ENCODE measurements around the gene ZNRF2.

ZNRF2 gene

GRCh38 chr7:30312178-30312577, 27.8 kb downstream of the ZNRF2 start:
- peak; percentile 20 for FAIRE-seq
- no peak for TF ChIP-seq POU2F2 (IDR thresholded peaks at IDR 0.05; ENCODE audit: low read depth, low read length)
- no peak for TF ChIP-seq POLR2AphosphoS5 (IDR thresholded peaks at IDR 0.05; ENCODE audit: low read depth, low read length)
- TF ChIP-seq SPI1 (IDR thresholded peaks at IDR 0.05; ENCODE audit: low read depth, low read length): no peak
- TF ChIP-seq TAF1 (IDR thresholded peaks at IDR 0.05; ENCODE audit: low read depth, low read length): no peak
- no peak for TF ChIP-seq PAX5 (IDR thresholded peaks at IDR 0.05; ENCODE audit: insufficient read depth, low read length, severe bottlenecking)
- TF ChIP-seq POLR2A (IDR thresholded peaks at IDR 0.05; ENCODE audit: low read depth, low read length): no peak
- no peak for DNase-seq (ENCODE audit: insufficient read length, low spot score)

- DNase-seq (ENCODE audit: insufficient read length, low spot score) (no peak), FAIRE-seq (peak; percentile 48)
- TF ChIP-seq SPI1 (IDR thresholded peaks at IDR 0.05; ENCODE audit: low read depth, low read length) (no peak), POLR2A (IDR thresholded peaks at IDR 0.05; ENCODE audit: low read depth, low read length) (no peak), PAX5 (IDR thresholded peaks at IDR 0.05; ENCODE audit: insufficient read depth, low read length, severe bottlenecking) (no peak)
These were observed 29.0 kb downstream of the ZNRF2 start for GRCh38 chr7:30313348-30313747.

GRCh38 chr7:30313793-30314192, 29.4 kb downstream of the ZNRF2 start:
- no peak for FAIRE-seq
- no peak for DNase-seq (ENCODE audit: insufficient read length, low spot score)
- no peak for TF ChIP-seq POLR2AphosphoS5 (IDR thresholded peaks at IDR 0.05; ENCODE audit: low read depth, low read length)
- no peak for TF ChIP-seq POLR2A (IDR thresholded peaks at IDR 0.05; ENCODE audit: low read depth, low read length)
- no peak for TF ChIP-seq POU2F2 (IDR thresholded peaks at IDR 0.05; ENCODE audit: low read depth, low read length)
- TF ChIP-seq PAX5 (IDR thresholded peaks at IDR 0.05; ENCODE audit: insufficient read depth, low read length, severe bottlenecking): no peak

- FAIRE-seq: no peak
- no peak for DNase-seq (ENCODE audit: insufficient read length, low spot score)
- TF ChIP-seq POLR2A (IDR thresholded peaks at IDR 0.05; ENCODE audit: low read depth, low read length) (no peak), SPI1 (IDR thresholded peaks at IDR 0.05; ENCODE audit: low read depth, low read length) (no peak), POU2F2 (IDR thresholded peaks at IDR 0.05; ENCODE audit: low read depth, low read length) (no peak), TAF1 (IDR thresholded peaks at IDR 0.05; ENCODE audit: low read depth, low read length) (no peak), POLR2AphosphoS5 (IDR thresholded peaks at IDR 0.05; ENCODE audit: low read depth, low read length) (no peak)
These were observed 31.2 kb downstream of the ZNRF2 start for GRCh38 chr7:30315589-30315988.

GRCh38 chr7:30320392-30320791, 36.0 kb downstream of the ZNRF2 start:
- TF ChIP-seq POLR2AphosphoS5 (IDR thresholded peaks at IDR 0.05; ENCODE audit: low read depth, low read length) (no peak), POLR2A (IDR thresholded peaks at IDR 0.05; ENCODE audit: low read depth, low read length) (no peak)
- peak; percentile 20 for FAIRE-seq
- no peak for DNase-seq (ENCODE audit: insufficient read length, low spot score)

- FAIRE-seq (no peak), DNase-seq (ENCODE audit: insufficient read length, low spot score) (no peak)
- TF ChIP-seq TAF1 (IDR thresholded peaks at IDR 0.05; ENCODE audit: low read depth, low read length): no peak
- TF ChIP-seq POLR2A (IDR thresholded peaks at IDR 0.05; ENCODE audit: low read depth, low read length): no peak
- TF ChIP-seq SPI1 (IDR thresholded peaks at IDR 0.05; ENCODE audit: low read depth, low read length): no peak
- no peak for TF ChIP-seq PAX5 (IDR thresholded peaks at IDR 0.05; ENCODE audit: insufficient read depth, low read length, severe bottlenecking)
- TF ChIP-seq POLR2AphosphoS5 (IDR thresholded peaks at IDR 0.05; ENCODE audit: low read depth, low read length): no peak
- no peak for TF ChIP-seq POU2F2 (IDR thresholded peaks at IDR 0.05; ENCODE audit: low read depth, low read length)
These were observed 36.9 kb downstream of the ZNRF2 start for GRCh38 chr7:30321089-30321881.

- TF ChIP-seq SPI1 (IDR thresholded peaks at IDR 0.05; ENCODE audit: low read depth, low read length): no peak
- no peak for TF ChIP-seq POLR2A (IDR thresholded peaks at IDR 0.05; ENCODE audit: low read depth, low read length)
- no peak for TF ChIP-seq PAX5 (IDR thresholded peaks at IDR 0.05; ENCODE audit: insufficient read depth, low read length, severe bottlenecking)
- no peak for TF ChIP-seq TAF1 (IDR thresholded peaks at IDR 0.05; ENCODE audit: low read depth, low read length)
- no peak for TF ChIP-seq POU2F2 (IDR thresholded peaks at IDR 0.05; ENCODE audit: low read depth, low read length)
- no peak for TF ChIP-seq POLR2AphosphoS5 (IDR thresholded peaks at IDR 0.05; ENCODE audit: low read depth, low read length)
- DNase-seq (ENCODE audit: insufficient read length, low spot score) (no peak), FAIRE-seq (no peak)
These were observed 37.4 kb downstream of the ZNRF2 start for GRCh38 chr7:30321882-30322192.

GRCh38 chr7:30322271-30323005, 38.0 kb downstream of the ZNRF2 start:
- FAIRE-seq (peak; percentile 89), DNase-seq (ENCODE audit: insufficient read length, low spot score) (no peak)
- TF ChIP-seq PAX5 (IDR thresholded peaks at IDR 0.05; ENCODE audit: insufficient read depth, low read length, severe bottlenecking) (no peak), POLR2A (IDR thresholded peaks at IDR 0.05; ENCODE audit: low read depth, low read length) (peak; percentile 52; the same call in 1 of the 2 replicates), SPI1 (IDR thresholded peaks at IDR 0.05; ENCODE audit: low read depth, low read length) (no peak), POLR2AphosphoS5 (IDR thresholded peaks at IDR 0.05; ENCODE audit: low read depth, low read length) (no peak), TAF1 (IDR thresholded peaks at IDR 0.05; ENCODE audit: low read depth, low read length) (no peak)

GRCh38 chr7:30323006-30323355, 38.6 kb downstream of the ZNRF2 start:
- TF ChIP-seq POLR2AphosphoS5 (IDR thresholded peaks at IDR 0.05; ENCODE audit: low read depth, low read length): no peak
- no peak for TF ChIP-seq TAF1 (IDR thresholded peaks at IDR 0.05; ENCODE audit: low read depth, low read length)
- TF ChIP-seq SPI1 (IDR thresholded peaks at IDR 0.05; ENCODE audit: low read depth, low read length): no peak
- TF ChIP-seq POU2F2 (IDR thresholded peaks at IDR 0.05; ENCODE audit: low read depth, low read length): no peak
- no peak for TF ChIP-seq POLR2A (IDR thresholded peaks at IDR 0.05; ENCODE audit: low read depth, low read length)
- no peak for TF ChIP-seq PAX5 (IDR thresholded peaks at IDR 0.05; ENCODE audit: insufficient read depth, low read length, severe bottlenecking)
- FAIRE-seq: peak; percentile 41

GRCh38 chr7:30327813-30328212, 43.4 kb downstream of the ZNRF2 start:
- no peak for TF ChIP-seq TAF1 (IDR thresholded peaks at IDR 0.05; ENCODE audit: low read depth, low read length)
- TF ChIP-seq PAX5 (IDR thresholded peaks at IDR 0.05; ENCODE audit: insufficient read depth, low read length, severe bottlenecking): no peak
- TF ChIP-seq SPI1 (IDR thresholded peaks at IDR 0.05; ENCODE audit: low read depth, low read length): no peak
- TF ChIP-seq POLR2AphosphoS5 (IDR thresholded peaks at IDR 0.05; ENCODE audit: low read depth, low read length): no peak
- TF ChIP-seq POU2F2 (IDR thresholded peaks at IDR 0.05; ENCODE audit: low read depth, low read length): no peak
- no peak for TF ChIP-seq POLR2A (IDR thresholded peaks at IDR 0.05; ENCODE audit: low read depth, low read length)
- no peak for DNase-seq (ENCODE audit: insufficient read length, low spot score)
- FAIRE-seq: no peak

More at GRCh38 chr7:30323006-30323355, 38.6 kb downstream of the ZNRF2 start:
- DNase-seq (ENCODE audit: insufficient read length, low spot score): no peak

Measured in GM12891 (cell line).